Breast epithelium (tissue), 4 donors: ENCODE measurements around the gene HIC2. TPM values are rescaled to one million over a fixed set of nuclear protein-coding genes. Genes with fewer than 3 reads are reported as not detected.

Experiments
- DNase-seq, 2 donors: peaks; one replicate each; pipeline ENCODE4 v3.0.0-alpha.2; 2019; ENCODE audit warnings: low spot score in 2 of 2
- H3K27ac ChIP-seq, 2 donors: fragments of 200-600 bp; sonication (generic) in 1 of 2; one replicate each; pipeline ENCODE4 v1.5.1; 2016 to 2019; ENCODE audit warnings: mild to moderate bottlenecking in 1 of 2
- H3K27me3 ChIP-seq, 2 donors: fragments of 200-600 bp; sonication (generic) in 1 of 2; one replicate each; pipeline versions ENCODE4 v1.5.1 to v1.6.0; 2017 to 2019; ENCODE audit warnings: control low read depth in 1 of 2, mild to moderate bottlenecking in 1 of 2
- H3K36me3 ChIP-seq: fragments of 200-600 bp; one replicate; pipeline ENCODE4 v1.5.1; 2019
- H3K4me1 ChIP-seq, 2 donors: fragments of 200-600 bp; sonication (generic); one replicate each; pipeline ENCODE4 v1.5.1; 2016 to 2019; ENCODE audit warnings: control low read depth in 1 of 2
- H3K4me3 ChIP-seq, 3 donors: fragments of 200-600 bp; sonication (generic); 1 replicate in 2 of 3; 2 replicates in 1 of 3; pipeline ENCODE4 v1.5.1; 2016 to 2019; ENCODE audit warnings: mild to moderate bottlenecking in 3 of 3, moderate library complexity in 2 of 3
- H3K9me3 ChIP-seq, 2 donors: fragments of 200-600 bp; sonication (generic) in 1 of 2; one replicate each; pipeline ENCODE4 v1.5.1; 2016 to 2019; ENCODE audit warnings: control low read depth in 1 of 2
- CTCF ChIP-seq, 3 donors: fragments of 450-650 bp; IDR thresholded peaks; one replicate each; pipeline ENCODE4 v1.5.1; 2016 to 2017; ENCODE audit warnings: antibody characterized with exemption in 3 of 3, mild to moderate bottlenecking in 3 of 3, moderate library complexity in 3 of 3
- POLR2A ChIP-seq: fragments of 450-650 bp; IDR thresholded peaks from one replicate; pipeline ENCODE4 v1.6.1; 2016; ENCODE audit warnings: antibody characterized with exemption, mild to moderate bottlenecking, moderate library complexity
- POLR2AphosphoS5 ChIP-seq, 3 donors: sonication (generic); formaldehyde crosslinking; IDR thresholded peaks; one replicate each; pipeline ENCODE4 v1.6.1; 2017; ENCODE audit warnings: antibody characterized with exemption in 3 of 3
- intact Hi-C: fragments of 100-400 bp; cut with DNase I; formaldehyde crosslinking; loops from one replicate; pipeline ENCODE4 v1.15.1; 2023; ENCODE audit warnings: low total_unique reads
- total RNA-seq, 3 donors: library from RNA; depleted of rRNA; stranded (reverse); fragments of >200 nt; gene quantifications; one replicate each; pipeline ENCODE4 v1.1.0, GENCODE V29; 2016

Gene HIC2
- total RNA-seq, 3 donors from 2014 or later, result 2.9 to 3.4 (median 3.3) TPM

GRCh38 chr22:21445437-21446127 lies 28.4 kb downstream of the HIC2 start:
- Histone ChIP-seq H3K27ac (no peak overlapping the region), H3K4me3 (no peak overlapping the region), H3K4me1 (no peaks in the 10 kb centered on the region), H3K9me3 (no peaks in the 10 kb centered on the region), H3K27me3 (no peaks in the 10 kb centered on the region), H3K36me3 (peaks cover 9% of the 10 kb centered on the region)
- TF ChIP-seq CTCF (IDR thresholded peaks at IDR 0.05) (no peak), POLR2A (no peak), POLR2AphosphoS5 (IDR thresholded peaks at IDR 0.05) (no peak)
- intact Hi-C loops, result no loop called here
- DNase-seq, result peak in 1 of 2 donors; percentile 48

GRCh38 chr22:21446128-21446826 lies 29.1 kb downstream of the HIC2 start:
- Histone ChIP-seq H3K4me3 (no peak overlapping the region), H3K27me3 (no peaks in the 10 kb centered on the region), H3K9me3 (no peaks in the 10 kb centered on the region), H3K36me3 (peaks cover 9% of the 10 kb centered on the region), H3K27ac (no peak overlapping the region), H3K4me1 (no peaks in the 10 kb centered on the region)
- DNase-seq, result peak in 1 of 2 donors; percentile 48
- intact Hi-C loops, result no loop called here
- TF ChIP-seq POLR2AphosphoS5 (IDR thresholded peaks at IDR 0.05), result no peak
- no peak for TF ChIP-seq CTCF (IDR thresholded peaks at IDR 0.05)
- no peak for TF ChIP-seq POLR2A

- Histone ChIP-seq H3K27me3 (no peaks in the 10 kb centered on the region), H3K9me3 (no peaks in the 10 kb centered on the region), H3K4me3 (no peak overlapping the region), H3K4me1 (no peaks in the 10 kb centered on the region), H3K27ac (no peak overlapping the region), H3K36me3 (peaks cover 9% of the 10 kb centered on the region)
- no peak for TF ChIP-seq POLR2AphosphoS5 (IDR thresholded peaks at IDR 0.05)
- no peak for TF ChIP-seq POLR2A
- TF ChIP-seq CTCF (IDR thresholded peaks at IDR 0.05), result no peak
- peak in 1 of 2 donors; percentile 31 for DNase-seq
- intact Hi-C loops, result no loop called here
These were observed 29.9 kb downstream of the HIC2 start for GRCh38 chr22:21446827-21447690.

- TF ChIP-seq POLR2A (no peak), POLR2AphosphoS5 (IDR thresholded peaks at IDR 0.05) (no peak), CTCF (IDR thresholded peaks at IDR 0.05) (no peak)
- Histone ChIP-seq H3K36me3 (peaks cover 9% of the 10 kb centered on the region), H3K9me3 (no peaks in the 10 kb centered on the region), H3K27me3 (no peaks in the 10 kb centered on the region), H3K4me3 (no peak overlapping the region), H3K27ac (no peak overlapping the region), H3K4me1 (no peaks in the 10 kb centered on the region)
- peak in 1 of 2 donors; percentile 38 for DNase-seq
- intact Hi-C loops, result no loop called here
These were observed 30.7 kb downstream of the HIC2 start for GRCh38 chr22:21447694-21448402.
